ENCODE results near the gene HSPA1B.

DNA sequence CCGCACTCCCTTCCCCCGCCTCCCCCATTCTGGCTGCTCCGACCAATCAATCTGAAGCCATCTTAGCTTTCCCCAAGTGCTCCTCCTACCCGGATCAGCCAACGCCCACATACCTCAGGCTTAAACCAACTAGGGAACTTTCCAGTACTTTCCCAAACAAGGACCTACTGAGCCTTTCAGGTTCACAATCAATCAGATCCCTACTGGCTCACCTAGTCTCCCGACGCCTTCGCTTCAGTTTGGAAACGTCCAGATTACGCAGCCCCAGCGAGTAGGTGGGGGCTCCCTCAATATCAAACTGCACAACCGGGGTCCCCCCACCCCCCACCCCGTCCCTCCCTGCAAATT lies 12.9 kb upstream of the HSPA1B start:
- TF ChIP-seq CTCF (IDR thresholded peaks at IDR 0.05 in 2 of 3, conservative IDR thresholded peaks at IDR 0.05 in 1 of 3; ENCODE audit: borderline replicate concordance in 1 of 3, insufficient read depth in 1 of 3, low read depth in 2 of 3, low read length in 2 of 3) (no peak), EZH2phosphoT487 (IDR thresholded peaks at IDR 0.05; ENCODE audit: borderline replicate concordance) (no peak), YY1 (IDR thresholded peaks at IDR 0.05; ENCODE audit: extremely low read depth, insufficient replicate concordance, low read depth, low read length) (peak; percentile 45), EZH2 (IDR thresholded peaks at IDR 0.05) (no peak), ELF1 (IDR thresholded peaks at IDR 0.05; ENCODE audit: borderline replicate concordance, low read depth) (no peak)
